K562 (cell line): ENCODE measurements around the gene COL7A1.

Source experiments
- CTCF ChIP-seq, 3 experiments: IDR thresholded peaks in 2 of 3; conservative IDR thresholded peaks in 1 of 3; 2 replicates each; pipeline ENCODE4 v1.5.1; 2011 to 2012; ENCODE audit warnings: low read length in 3 of 3, mild to moderate bottlenecking in 3 of 3, control low read depth in 2 of 3, improper control_type of control experiment in 1 of 3, inconsistent platforms in 1 of 3, low read depth in 1 of 3, mixed read lengths in 1 of 3, moderate library complexity in 1 of 3; ENCODE audit not compliant: insufficient read depth in 2 of 3
- NR3C1 ChIP-seq: sonication (generic); formaldehyde crosslinking; IDR thresholded peaks from 2 replicates; pipeline ENCODE4 v1.8.1; 2022; ENCODE audit warnings: missing genetic modification reagents
- SIX5 ChIP-seq, 2 experiments: IDR thresholded peaks; 2 replicates each; pipeline ENCODE4 v1.6.1; 2011; ENCODE audit warnings: low read length in 2 of 2, borderline replicate concordance in 1 of 2, low read depth in 1 of 2, mild to moderate bottlenecking in 1 of 2, moderate library complexity in 1 of 2; ENCODE audit not compliant: insufficient read depth in 1 of 2

DNA sequence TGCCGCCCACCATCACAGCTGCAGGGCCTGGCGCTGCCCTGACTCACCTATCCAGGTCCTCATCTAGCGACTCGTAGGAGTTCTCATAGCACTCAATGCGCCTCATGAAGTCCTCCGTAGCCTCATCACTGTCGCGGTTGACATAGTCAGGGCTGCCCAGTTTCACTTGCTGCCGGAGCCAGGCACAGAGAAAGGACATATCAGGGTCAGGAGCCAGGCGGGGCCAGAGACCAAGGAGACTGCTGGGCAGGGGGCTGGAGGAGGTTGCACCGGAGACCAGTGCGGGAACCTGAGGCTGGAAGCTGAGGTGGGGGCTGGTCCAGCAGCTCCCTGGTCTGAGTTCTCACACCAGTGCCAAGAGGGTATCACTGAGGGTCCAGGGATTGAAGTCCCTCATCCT is 56.7 kb downstream of the COL7A1 start:
- TF ChIP-seq CTCF (IDR thresholded peaks at IDR 0.05 in 2 of 3, conservative IDR thresholded peaks at IDR 0.05 in 1 of 3; ENCODE audit: insufficient read depth in 2 of 3, low read depth in 1 of 3, low read length in 3 of 3) (no peak), SIX5 (IDR thresholded peaks at IDR 0.05; ENCODE audit: borderline replicate concordance in 1 of 2, insufficient read depth in 1 of 2, low read depth in 1 of 2, low read length in 2 of 2) (no peak), NR3C1 (CRISPR knock-in tag) (no peak)
